ENCODE measurements around the gene TMED9. TPM values are rescaled to one million over a fixed set of nuclear protein-coding genes. Genes with fewer than 3 reads are reported as not detected.

The TMED9 gene
- total RNA-seq, 1 experiment from 2014 or later, result 156 TPM

DNA sequence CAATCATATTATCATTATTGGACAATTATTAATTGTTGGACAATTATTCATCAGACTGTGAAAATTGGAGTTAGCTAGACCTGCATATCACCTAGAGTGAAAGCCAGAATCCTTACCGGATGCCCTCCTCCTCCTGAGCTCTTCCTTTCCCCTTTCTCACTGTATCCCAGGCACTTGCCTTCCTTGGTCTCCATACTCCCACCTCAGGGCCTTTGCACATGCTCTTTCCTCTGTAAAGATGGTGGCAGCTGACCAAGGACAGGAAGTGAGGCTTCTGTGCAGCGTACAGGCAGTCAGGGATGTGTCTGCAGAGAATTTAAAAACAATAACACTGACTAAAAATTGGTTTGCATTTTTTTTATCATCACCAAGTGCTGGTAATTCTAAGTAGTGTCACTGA lies 22.1 kb upstream of the TMED9 start:
- DNase-seq, result no peak
- H3K18ac ChIP-seq (ENCODE audit: insufficient read length, low read depth, low read length), result no peak overlapping the region
- TF ChIP-seq, protein P1, sequence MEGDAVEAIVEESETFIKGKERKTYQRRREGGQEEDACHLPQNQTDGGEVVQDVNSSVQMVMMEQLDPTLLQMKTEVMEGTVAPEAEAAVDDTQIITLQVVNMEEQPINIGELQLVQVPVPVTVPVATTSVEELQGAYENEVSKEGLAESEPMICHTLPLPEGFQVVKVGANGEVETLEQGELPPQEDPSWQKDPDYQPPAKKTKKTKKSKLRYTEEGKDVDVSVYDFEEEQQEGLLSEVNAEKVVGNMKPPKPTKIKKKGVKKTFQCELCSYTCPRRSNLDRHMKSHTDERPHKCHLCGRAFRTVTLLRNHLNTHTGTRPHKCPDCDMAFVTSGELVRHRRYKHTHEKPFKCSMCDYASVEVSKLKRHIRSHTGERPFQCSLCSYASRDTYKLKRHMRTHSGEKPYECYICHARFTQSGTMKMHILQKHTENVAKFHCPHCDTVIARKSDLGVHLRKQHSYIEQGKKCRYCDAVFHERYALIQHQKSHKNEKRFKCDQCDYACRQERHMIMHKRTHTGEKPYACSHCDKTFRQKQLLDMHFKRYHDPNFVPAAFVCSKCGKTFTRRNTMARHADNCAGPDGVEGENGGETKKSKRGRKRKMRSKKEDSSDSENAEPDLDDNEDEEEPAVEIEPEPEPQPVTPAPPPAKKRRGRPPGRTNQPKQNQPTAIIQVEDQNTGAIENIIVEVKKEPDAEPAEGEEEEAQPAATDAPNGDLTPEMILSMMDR (conservative IDR thresholded peaks at IDR 0.05), result no peak
- no peak overlapping the region for H3K56ac ChIP-seq (ENCODE audit: insufficient read length, low read depth, low read length)
- no peaks in the 10 kb centered on the region for H3K9me3 ChIP-seq (ENCODE audit: control insufficient read depth, low read depth, low read length)
- no peaks in the 10 kb centered on the region for H4K20me1 ChIP-seq (ENCODE audit: control insufficient read depth, insufficient read depth, insufficient read length)
- no peaks in the 10 kb centered on the region for H3K79me2 ChIP-seq (ENCODE audit: insufficient read depth, low read length)
- Mint-ChIP-seq H3K36me3 (ENCODE audit: insufficient read depth in 1 of 3, low read depth in 3 of 3) (no peaks in the 10 kb centered on the region; a peak in 1 of 7 replicates), H3K9me3 (no peaks in the 10 kb centered on the region), H3K4me1 (peaks cover 0 to 3% of the 10 kb centered on the region in 2 experiments; a peak in 2 of 4 replicates), H3K4me3 (no peak overlapping the region), H3K27ac (no peak overlapping the region), H3K27me3 (ENCODE audit: low read depth) (peaks cover 26% of the 10 kb centered on the region)
- no peak overlapping the region for H3K4ac ChIP-seq (ENCODE audit: low read depth, low read length)
- H3K23me2 ChIP-seq (ENCODE audit: insufficient read length, low read depth, low read length, poor library complexity, severe bottlenecking), result no peaks in the 10 kb centered on the region
- no peak overlapping the region for H3K27ac ChIP-seq (ENCODE audit: insufficient read length, low read depth, low read length)
- H3K9ac ChIP-seq (ENCODE audit: extremely low read depth, insufficient read length, low read length), result no peak overlapping the region
- no peak overlapping the region for H2BK120ac ChIP-seq (ENCODE audit: low read depth, low read length, poor library complexity, severe bottlenecking)
- no peak overlapping the region for H2AFZ ChIP-seq (ENCODE audit: low read length)
- H2BK12ac ChIP-seq (ENCODE audit: insufficient read length, low read depth, low read length), result no peak overlapping the region
- H2BK15ac ChIP-seq (ENCODE audit: low read depth, low read length), result no peak overlapping the region
- no peak overlapping the region for H3K14ac ChIP-seq (ENCODE audit: insufficient read depth, low read length)
- no peak overlapping the region for H2BK5ac ChIP-seq (ENCODE audit: insufficient read length, low read length)
- no peaks in the 10 kb centered on the region for H3K27me3 ChIP-seq (ENCODE audit: insufficient read depth, low read length)
- no peak overlapping the region for H3K4me2 ChIP-seq (ENCODE audit: insufficient read depth, insufficient read length, low read length)
- WGBS (ENCODE audit: extremely low coverage, insufficient read length, low lambda C conversion rate), result no CpG with 5 or more reads among the region's 2 CpGs
- no peak overlapping the region for H3T11ph ChIP-seq (ENCODE audit: low read length)
- H2AK5ac ChIP-seq (ENCODE audit: insufficient read length, low read length), result no peak overlapping the region
- H3K4me1 ChIP-seq (ENCODE audit: insufficient read depth, low read length), result peaks cover 2% of the 10 kb centered on the region; the same call in 1 of the 2 replicates
- no peak overlapping the region for H3K23ac ChIP-seq (ENCODE audit: insufficient read length, low read depth, low read length)
- H4K5ac ChIP-seq (ENCODE audit: insufficient read length, low read depth, low read length), result no peak overlapping the region
- no peak overlapping the region for H4K8ac ChIP-seq (replicated peaks; ENCODE audit: insufficient read length, low read depth, low read length)
- no peak overlapping the region for H2BK20ac ChIP-seq (ENCODE audit: low read depth, low read length, poor library complexity, severe bottlenecking)
- no peak overlapping the region for H4K91ac ChIP-seq (ENCODE audit: insufficient read length, low read depth, low read length)
- H3K79me1 ChIP-seq (ENCODE audit: insufficient read depth, low read depth, low read length, poor library complexity, severe bottlenecking), result no peaks in the 10 kb centered on the region
